Sigmoid colon (tissue), 7 donors: ENCODE measurements around the gene H2AZ2. TPM values are rescaled to one million over a fixed set of nuclear protein-coding genes. Genes with fewer than 3 reads are reported as not detected.

Experiments used
- DNase-seq: peaks from one replicate; pipeline ENCODE4 v3.0.0-alpha.2; 2019
- H3K27ac ChIP-seq, 4 donors: fragments of 200-600 bp; sonication (generic); one replicate each; pipeline ENCODE4 v1.5.1; 2016 to 2019; ENCODE audit warnings: mild to moderate bottlenecking in 1 of 4
- H3K27me3 ChIP-seq, 3 donors: fragments of 200-600 bp; sonication (generic); one replicate each; pipeline ENCODE4 v1.5.1; 2019; ENCODE audit warnings: mild to moderate bottlenecking in 1 of 3
- H3K36me3 ChIP-seq, 4 donors: fragments of 200-600 bp; sonication (generic); one replicate each; pipeline ENCODE4 v1.5.1; 2016 to 2019
- H3K4me1 ChIP-seq, 4 donors: fragments of 200-600 bp; sonication (generic); one replicate each; pipeline ENCODE4 v1.5.1; 2017 to 2019
- H3K4me3 ChIP-seq, 4 donors: fragments of 200-600 bp; sonication (generic); one replicate each; pipeline ENCODE4 v1.5.1; 2017 to 2019; ENCODE audit warnings: mild to moderate bottlenecking in 2 of 4, moderate library complexity in 1 of 4
- H3K9me3 ChIP-seq, 4 donors: fragments of 200-600 bp in 3 of 4; sonication (generic) in 3 of 4; one replicate each; pipeline versions ENCODE4 v1.5.1 to v1.6.1; 2013 to 2019
- CTCF ChIP-seq, 4 experiments: fragments of 450-650 bp in 3 of 4; fragments of 200-600 bp in 1 of 4; IDR thresholded peaks; one replicate each; pipeline ENCODE4 v1.5.1; 2016 to 2019; ENCODE audit warnings: antibody characterized with exemption in 4 of 4, mild to moderate bottlenecking in 3 of 4, moderate library complexity in 2 of 4
- EP300 ChIP-seq, 4 donors: sonication (generic); formaldehyde crosslinking; IDR thresholded peaks; one replicate each; pipeline ENCODE4 v1.6.1; 2017; ENCODE audit warnings: antibody characterized with exemption in 4 of 4
- POLR2A ChIP-seq, 2 donors: fragments of 450-650 bp; IDR thresholded peaks; one replicate each; pipeline ENCODE4 v1.6.1; 2016; ENCODE audit warnings: antibody characterized with exemption in 2 of 2, mild to moderate bottlenecking in 2 of 2, moderate library complexity in 2 of 2
- POLR2AphosphoS5 ChIP-seq, 4 donors: sonication (generic); formaldehyde crosslinking; IDR thresholded peaks; one replicate each; pipeline ENCODE4 v1.6.1; 2017; ENCODE audit warnings: antibody characterized with exemption in 4 of 4
- WGBS, 2 donors: extraction: QIAGEN DNeasy Blood & Tissue Kit; methylation state at CpG; one replicate each; pipeline ENCODE4 v1.1.7; 2013; 5-methylcytosine and 5-hydroxymethylcytosine counted together
- intact Hi-C: fragments of 100-400 bp; cut with DNase I; formaldehyde crosslinking; loops from one replicate; pipeline ENCODE4 v1.15.1; 2023
- polyA plus RNA-seq, 3 donors: library from polyadenylated mRNA; stranded (reverse); fragments of 200-250 nt; gene quantifications; one replicate each; pipeline ENCODE4 v1.2.3, GENCODE V29; 2013
- total RNA-seq, 4 donors: library from RNA; depleted of rRNA; stranded (reverse); fragments of >200 nt; gene quantifications; one replicate each; pipeline ENCODE4 v1.1.0, GENCODE V29; 2016
- donor health status: healthy with polysubstance abuse.
- donor health status: Bipolar disorder and iron deficiency.
- donor health status: healthy.

The H2AZ2 gene
- total and polyA plus RNA-seq, 7 donors: 97.3 to 211 (median 158) TPM

- no peak overlapping the region for H3K4me3 ChIP-seq
- no peaks in the 10 kb centered on the region for H3K9me3 ChIP-seq
- no peak for TF ChIP-seq POLR2A (IDR thresholded peaks at IDR 0.05)
- no peak for TF ChIP-seq CTCF (IDR thresholded peaks at IDR 0.05)
- TF ChIP-seq POLR2AphosphoS5 (IDR thresholded peaks at IDR 0.05): no peak
- TF ChIP-seq EP300 (IDR thresholded peaks at IDR 0.05): no peak
- no peaks in the 10 kb centered on the region for H3K4me1 ChIP-seq
- 74 to 86% methylated on average over 2 of the region's 2 CpGs for WGBS, 2 donors
- intact Hi-C loops: no loop called here
- no peaks in the 10 kb centered on the region for H3K27me3 ChIP-seq
- H3K27ac ChIP-seq: no peak overlapping the region
- peaks cover 0 to 40% (median 16%) of the 10 kb centered on the region in 4 donors for H3K36me3 ChIP-seq
- DNase-seq: no peak
Observed at GRCh38 chr7:44824894-44825526, 22.9 kb downstream of the H2AZ2 start.

- intact Hi-C loops: no loop called here
- Histone ChIP-seq H3K27me3 (no peaks in the 10 kb centered on the region), H3K27ac (no peak overlapping the region), H3K9me3 (no peaks in the 10 kb centered on the region), H3K4me1 (no peaks in the 10 kb centered on the region), H3K4me3 (no peak overlapping the region), H3K36me3 (peaks cover 0 to 23% (median 6%) of the 10 kb centered on the region in 4 donors)
- 87% methylated on average over 5 of the region's 5 CpGs for WGBS, 2 donors
- no peak for DNase-seq
- no peak for TF ChIP-seq CTCF (IDR thresholded peaks at IDR 0.05)
Observed at GRCh38 chr7:44823255-44823781, 24.6 kb downstream of the H2AZ2 start.

GRCh38 chr7:44819292-44819691, 28.6 kb downstream of the H2AZ2 start:
- DNase-seq: no peak
- H3K27ac ChIP-seq: no peak overlapping the region
- TF ChIP-seq POLR2A (IDR thresholded peaks at IDR 0.05) (no peak), EP300 (IDR thresholded peaks at IDR 0.05) (no peak), CTCF (IDR thresholded peaks at IDR 0.05) (no peak), POLR2AphosphoS5 (IDR thresholded peaks at IDR 0.05) (no peak)
- H3K27me3 ChIP-seq: no peaks in the 10 kb centered on the region
- H3K4me3 ChIP-seq: no peak overlapping the region
- 84 to 85% methylated on average over 2 of the region's 2 CpGs for WGBS, 2 donors
- intact Hi-C loops: no loop called here
- no peaks in the 10 kb centered on the region for H3K4me1 ChIP-seq
- no peaks in the 10 kb centered on the region for H3K9me3 ChIP-seq
- no peaks in the 10 kb centered on the region for H3K36me3 ChIP-seq

- WGBS, 2 donors: 89 to 94% methylated on average over 2 of the region's 2 CpGs
- Histone ChIP-seq H3K36me3 (no peaks in the 10 kb centered on the region), H3K27ac (no peak overlapping the region), H3K4me3 (no peak overlapping the region), H3K9me3 (no peaks in the 10 kb centered on the region), H3K4me1 (no peaks in the 10 kb centered on the region), H3K27me3 (no peaks in the 10 kb centered on the region)
- no peak for DNase-seq
- intact Hi-C loops: no loop called here
- TF ChIP-seq POLR2A (IDR thresholded peaks at IDR 0.05): no peak
- no peak for TF ChIP-seq EP300 (IDR thresholded peaks at IDR 0.05)
- TF ChIP-seq CTCF (IDR thresholded peaks at IDR 0.05): no peak
- TF ChIP-seq POLR2AphosphoS5 (IDR thresholded peaks at IDR 0.05): no peak
Observed at GRCh38 chr7:44814919-44815318, 33.0 kb downstream of the H2AZ2 start.

GRCh38 chr7:44811571-44811970, 36.3 kb downstream of the H2AZ2 start:
- no peak overlapping the region for H3K27ac ChIP-seq
- H3K4me1 ChIP-seq: no peaks in the 10 kb centered on the region
- intact Hi-C loops: no loop called here
- H3K4me3 ChIP-seq: no peak overlapping the region
- DNase-seq: no peak
- TF ChIP-seq EP300 (IDR thresholded peaks at IDR 0.05) (no peak), POLR2AphosphoS5 (IDR thresholded peaks at IDR 0.05) (no peak), CTCF (IDR thresholded peaks at IDR 0.05) (no peak), POLR2A (IDR thresholded peaks at IDR 0.05) (no peak)
- H3K36me3 ChIP-seq: no peaks in the 10 kb centered on the region
- no peaks in the 10 kb centered on the region for H3K27me3 ChIP-seq
- H3K9me3 ChIP-seq: no peaks in the 10 kb centered on the region
- WGBS, 2 donors: 93 to 95% methylated on average over 6 of the region's 6 CpGs
